Measurements from ENCODE around the gene WWOX. TPM values are rescaled to one million over a fixed set of nuclear protein-coding genes. Genes with fewer than 3 reads are reported as not detected.

Gene WWOX
- total RNA-seq, 1 donor from 2014 or later, result 13.1 TPM

GRCh38 chr16:78894886-78895285, 795.4 kb downstream of the WWOX start:
- intact Hi-C loops (cut with DNase I), result no loop called here

GRCh38 chr16:78895681-78896080, 796.2 kb downstream of the WWOX start:
- intact Hi-C loops (cut with DNase I), result no loop called here
- ATAC-seq (no peak), DNase-seq (ENCODE audit: missing footprints) (no peak)

More at GRCh38 chr16:78894886-78895285, 795.4 kb downstream of the WWOX start:
- no peak for ATAC-seq
- DNase-seq (ENCODE audit: missing footprints), result no peak

GRCh38 chr16:78896280-78896679, 796.8 kb downstream of the WWOX start:
- intact Hi-C loops (cut with DNase I), result no loop called here
- no peak for DNase-seq (ENCODE audit: missing footprints)

GRCh38 chr16:78897299-78897698, 797.8 kb downstream of the WWOX start:
- no peak for DNase-seq (ENCODE audit: missing footprints)
- no peak for ATAC-seq
- intact Hi-C loops (cut with DNase I), result no loop called here

More at GRCh38 chr16:78896280-78896679, 796.8 kb downstream of the WWOX start:
- ATAC-seq, result no peak

- ATAC-seq, result no peak
- DNase-seq (ENCODE audit: missing footprints), result no peak
- intact Hi-C loops (cut with DNase I), result no loop called here
Observed at GRCh38 chr16:78900044-78900811, 800.8 kb downstream of the WWOX start.

- DNase-seq (ENCODE audit: missing footprints), result no peak
- intact Hi-C loops (cut with DNase I), result no loop called here
- no peak for ATAC-seq
Observed at GRCh38 chr16:78900966-78901365, 801.5 kb downstream of the WWOX start.

- intact Hi-C loops (cut with DNase I), result no loop called here
- ATAC-seq (peak; percentile 8), DNase-seq (ENCODE audit: missing footprints) (peak; percentile 70)
Observed at GRCh38 chr16:78902321-78902720, 802.9 kb downstream of the WWOX start.

GRCh38 chr16:78903237-78903636, 803.8 kb downstream of the WWOX start:
- no peak for DNase-seq (ENCODE audit: missing footprints)
- no peak for ATAC-seq
- intact Hi-C loops (cut with DNase I), result no loop called here

- ATAC-seq (no peak), DNase-seq (ENCODE audit: missing footprints) (no peak)
- intact Hi-C loops (cut with DNase I), result no loop called here
Observed at GRCh38 chr16:78903843-78904242, 804.4 kb downstream of the WWOX start.

- DNase-seq (ENCODE audit: missing footprints), result no peak
- intact Hi-C loops (cut with DNase I), result no loop called here
- no peak for ATAC-seq
Observed at GRCh38 chr16:78906135-78906534, 806.7 kb downstream of the WWOX start.

GRCh38 chr16:78909226-78909625, 809.8 kb downstream of the WWOX start:
- intact Hi-C loops (cut with DNase I), result no loop called here
- ATAC-seq, result no peak

GRCh38 chr16:78915811-78916345, 816.4 kb downstream of the WWOX start:
- ATAC-seq, result no peak
- no peak for DNase-seq (ENCODE audit: missing footprints)
- intact Hi-C loops (cut with DNase I), result no loop called here

More at GRCh38 chr16:78909226-78909625, 809.8 kb downstream of the WWOX start:
- no peak for DNase-seq (ENCODE audit: missing footprints)

- intact Hi-C loops (cut with DNase I), result no loop called here
- DNase-seq (ENCODE audit: missing footprints), result no peak
- ATAC-seq, result no peak
Observed at GRCh38 chr16:78916928-78917545, 817.6 kb downstream of the WWOX start.

- DNase-seq (ENCODE audit: missing footprints), result no peak
- intact Hi-C loops (cut with DNase I), result no loop called here
Observed at GRCh38 chr16:78918805-78919305, 819.4 kb downstream of the WWOX start.

GRCh38 chr16:78919852-78920251, 820.4 kb downstream of the WWOX start:
- intact Hi-C loops (cut with DNase I), result loop anchor here (5.0 to 10.0 kb wide), 2 partner anchors 125 to 682 kb away; partner anchors contain the start of gene MAF
- DNase-seq (ENCODE audit: missing footprints) (no peak), ATAC-seq (no peak)

More at GRCh38 chr16:78918805-78919305, 819.4 kb downstream of the WWOX start:
- no peak for ATAC-seq

GRCh38 chr16:78920621-78921020, 821.2 kb downstream of the WWOX start:
- no peak for DNase-seq (ENCODE audit: missing footprints)
- no peak for ATAC-seq
- intact Hi-C loops (cut with DNase I), result loop anchor here (5.0 to 10.0 kb wide), 2 partner anchors 124 to 682 kb away; partner anchors contain the start of gene MAF

- ATAC-seq (peak; percentile 54), DNase-seq (ENCODE audit: missing footprints) (no peak)
- intact Hi-C loops (cut with DNase I), result loop anchor here (10.0 kb wide), 1 partner anchor 120 kb away; no protein-coding TSS in a partner anchor
Observed at GRCh38 chr16:78925083-78925767, 825.8 kb downstream of the WWOX start.

- intact Hi-C loops (cut with DNase I), result loop anchor here (10.0 kb wide), 1 partner anchor 118 kb away; no protein-coding TSS in a partner anchor
- ATAC-seq (no peak), DNase-seq (ENCODE audit: missing footprints) (no peak)
Observed at GRCh38 chr16:78926723-78927210, 827.3 kb downstream of the WWOX start.

GRCh38 chr16:78927766-78928165, 828.3 kb downstream of the WWOX start:
- no peak for DNase-seq (ENCODE audit: missing footprints)
- ATAC-seq, result no peak
- intact Hi-C loops (cut with DNase I), result loop anchor here (10.0 kb wide), 1 partner anchor 117 kb away; no protein-coding TSS in a partner anchor

Data from Right ventricle myocardium inferior (tissue), 1 donor.